GM12864 (cell line): ENCODE measurements around the gene C9.
"Not testable (repeated sequence)": the region's sequence is repeated elsewhere in the genome, so short reads cannot be mapped to it uniquely, and the experiment has no call there.

ENCODE experiments used
- DNase-seq: peaks from one replicate; pipeline ENCODE4 v3.0.0-alpha.2; 2011; ENCODE audit warnings: low read depth
- H3K4me3 ChIP-seq: 2 replicates; pipeline ENCODE4 v1.5.1; 2011; ENCODE audit warnings: mild to moderate bottlenecking, low read depth, low read length, control low read depth
- TF ChIP-seq, protein P1 (sequence below): IDR thresholded peaks from 2 replicates; pipeline ENCODE4 v1.5.1; 2011; ENCODE audit warnings: low read depth, mild to moderate bottlenecking, moderate library complexity, low read length, control low read depth, inconsistent platforms; ENCODE audit errors: missing control alignments

Gene C9

DNA sequence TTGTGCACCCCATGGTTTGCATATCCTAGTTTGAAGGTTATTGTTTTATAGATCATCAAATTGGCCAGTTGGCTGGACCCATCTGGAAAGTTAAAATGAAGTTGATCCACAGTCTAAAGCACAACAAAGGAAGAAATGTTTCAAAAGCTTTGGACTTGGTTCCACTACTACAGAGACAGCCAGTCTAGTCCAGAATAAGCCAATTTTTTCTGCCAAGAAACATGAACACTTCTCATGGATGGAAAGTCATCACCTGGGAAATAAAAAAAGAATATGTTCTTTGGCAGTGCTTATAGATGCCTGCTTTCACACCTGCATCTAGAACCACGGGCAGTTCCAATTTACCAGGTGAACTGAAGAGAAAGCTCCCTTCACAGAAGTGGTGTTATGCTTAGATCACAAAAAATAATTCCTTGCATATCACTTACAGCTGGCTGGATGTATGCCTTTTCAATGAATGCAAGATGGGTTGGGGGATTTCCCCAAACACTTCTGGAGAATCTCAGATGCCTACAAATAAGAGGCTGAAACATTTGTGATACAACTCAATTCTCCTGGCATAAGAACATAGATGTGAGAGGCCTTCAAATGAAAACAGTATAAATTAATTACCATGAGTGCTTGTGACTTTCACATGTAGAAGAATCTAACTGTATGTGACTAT is 26.9 kb downstream of the C9 start:
- no peak for DNase-seq
- TF ChIP-seq, protein P1, sequence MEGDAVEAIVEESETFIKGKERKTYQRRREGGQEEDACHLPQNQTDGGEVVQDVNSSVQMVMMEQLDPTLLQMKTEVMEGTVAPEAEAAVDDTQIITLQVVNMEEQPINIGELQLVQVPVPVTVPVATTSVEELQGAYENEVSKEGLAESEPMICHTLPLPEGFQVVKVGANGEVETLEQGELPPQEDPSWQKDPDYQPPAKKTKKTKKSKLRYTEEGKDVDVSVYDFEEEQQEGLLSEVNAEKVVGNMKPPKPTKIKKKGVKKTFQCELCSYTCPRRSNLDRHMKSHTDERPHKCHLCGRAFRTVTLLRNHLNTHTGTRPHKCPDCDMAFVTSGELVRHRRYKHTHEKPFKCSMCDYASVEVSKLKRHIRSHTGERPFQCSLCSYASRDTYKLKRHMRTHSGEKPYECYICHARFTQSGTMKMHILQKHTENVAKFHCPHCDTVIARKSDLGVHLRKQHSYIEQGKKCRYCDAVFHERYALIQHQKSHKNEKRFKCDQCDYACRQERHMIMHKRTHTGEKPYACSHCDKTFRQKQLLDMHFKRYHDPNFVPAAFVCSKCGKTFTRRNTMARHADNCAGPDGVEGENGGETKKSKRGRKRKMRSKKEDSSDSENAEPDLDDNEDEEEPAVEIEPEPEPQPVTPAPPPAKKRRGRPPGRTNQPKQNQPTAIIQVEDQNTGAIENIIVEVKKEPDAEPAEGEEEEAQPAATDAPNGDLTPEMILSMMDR, result no peak
- H3K4me3 ChIP-seq, result no peak overlapping the region

DNA sequence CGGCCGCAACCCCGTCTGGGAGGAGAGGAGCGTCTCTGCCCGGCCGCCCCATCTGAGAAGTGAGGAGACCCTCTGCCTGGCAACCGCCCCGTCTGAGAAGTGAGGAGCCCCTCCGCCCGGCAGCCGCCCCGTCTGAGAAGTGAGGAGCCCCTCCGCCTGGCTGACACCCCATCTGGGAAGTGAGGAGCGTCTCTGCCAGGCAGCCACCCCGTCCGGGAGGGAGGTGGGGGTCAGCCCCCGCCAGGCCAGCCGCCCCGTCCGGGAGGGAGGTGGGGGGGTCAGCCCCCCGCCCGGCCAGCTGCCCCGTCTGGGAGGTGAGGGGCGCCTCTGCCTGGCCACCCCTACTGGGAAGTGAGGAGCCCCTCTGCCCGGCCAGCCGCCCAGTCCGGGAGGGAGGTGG is 30.0 kb downstream of the C9 start:
- not testable (repeated sequence) for DNase-seq, H3K4me3 ChIP-seq

DNA sequence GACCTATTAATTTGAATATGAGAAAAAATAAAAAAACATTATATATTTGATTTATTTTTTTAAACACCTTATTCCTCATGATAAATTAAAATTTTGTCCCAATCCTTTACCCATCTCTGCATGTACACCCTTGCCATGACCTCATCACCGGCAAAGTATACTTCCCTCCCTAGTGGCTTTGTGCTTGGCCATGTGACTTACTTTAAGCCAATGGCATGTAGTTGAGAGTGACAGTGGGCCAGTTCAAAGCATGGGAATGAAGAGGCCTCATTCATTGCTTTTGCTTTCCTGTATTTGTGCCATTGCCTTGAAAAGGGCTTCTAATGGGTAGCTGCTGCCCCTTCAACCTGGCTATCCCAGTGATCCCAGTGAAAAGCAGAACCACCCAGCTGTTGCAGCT is 31.2 kb downstream of the C9 start:
- H3K4me3 ChIP-seq, result no peak overlapping the region
- TF ChIP-seq, protein P1, result no peak
- DNase-seq, result no peak

DNA sequence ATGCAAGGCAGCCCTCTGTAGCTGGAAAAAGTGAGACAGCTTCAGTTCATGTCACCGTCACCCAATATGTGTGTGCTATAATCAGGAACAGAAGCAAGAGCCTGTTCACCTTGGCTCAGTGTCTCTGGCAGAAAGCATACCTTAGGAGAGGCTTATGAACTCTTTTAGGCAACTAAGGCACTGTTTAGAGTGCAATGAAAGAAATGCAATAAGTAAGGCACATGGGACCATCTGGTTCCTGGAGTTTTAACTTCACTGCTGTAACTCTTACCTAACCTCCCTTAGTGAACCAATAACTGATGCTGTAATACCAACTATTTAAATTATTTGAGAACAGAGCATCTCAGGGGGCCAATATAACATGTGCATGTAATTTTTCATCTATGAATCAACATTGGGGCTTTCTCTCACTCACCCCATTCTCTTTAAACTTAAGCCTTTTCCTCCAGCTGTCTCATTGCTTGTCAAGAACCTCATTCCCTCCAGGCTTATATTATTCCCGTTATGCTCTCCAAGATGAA is 32.4 kb downstream of the C9 start:
- no peak overlapping the region for H3K4me3 ChIP-seq
- TF ChIP-seq, protein P1, result no peak
- DNase-seq, result no peak

DNA sequence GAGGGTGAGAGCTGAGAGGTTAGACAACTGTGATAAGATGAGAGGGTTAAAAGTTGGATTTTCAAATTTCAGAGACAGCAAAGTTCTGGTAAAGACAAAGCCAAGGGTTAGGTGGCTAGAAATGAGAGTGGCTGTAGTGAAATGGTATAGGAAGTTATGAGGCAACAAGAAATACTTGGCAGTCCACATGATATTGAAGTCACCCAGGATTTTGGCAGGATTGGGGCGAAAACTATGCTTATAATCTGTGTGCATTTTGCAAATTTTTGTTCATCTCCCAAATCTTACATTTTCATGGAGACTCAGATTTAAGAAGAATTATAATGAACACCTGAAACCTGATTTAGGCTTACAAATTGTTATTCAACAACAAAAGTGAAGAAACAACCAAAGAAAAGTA is 35.6 kb downstream of the C9 start:
- TF ChIP-seq, protein P1, result no peak
- no peak for DNase-seq
- no peak overlapping the region for H3K4me3 ChIP-seq

DNA sequence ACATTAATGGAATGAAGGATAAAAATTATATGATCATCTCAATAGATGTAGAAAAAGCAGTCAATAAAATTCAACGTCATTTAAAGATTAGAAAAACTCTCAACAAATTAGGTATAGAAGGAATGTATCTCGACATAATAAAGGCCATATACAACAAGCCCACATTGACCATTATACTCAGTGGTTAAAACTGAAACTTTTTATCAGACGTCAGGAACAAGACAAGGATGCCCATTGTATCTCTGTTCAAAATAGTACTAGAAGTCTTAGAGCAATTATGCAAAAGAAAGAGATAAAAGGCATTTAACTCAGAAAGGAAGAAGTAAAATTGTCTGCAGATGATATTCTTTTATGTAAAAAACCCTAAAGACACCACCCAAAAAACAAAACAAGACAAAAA is 40.8 kb downstream of the C9 start:
- no peak for DNase-seq
- H3K4me3 ChIP-seq, result no peak overlapping the region
- TF ChIP-seq, protein P1, result no peak

DNA sequence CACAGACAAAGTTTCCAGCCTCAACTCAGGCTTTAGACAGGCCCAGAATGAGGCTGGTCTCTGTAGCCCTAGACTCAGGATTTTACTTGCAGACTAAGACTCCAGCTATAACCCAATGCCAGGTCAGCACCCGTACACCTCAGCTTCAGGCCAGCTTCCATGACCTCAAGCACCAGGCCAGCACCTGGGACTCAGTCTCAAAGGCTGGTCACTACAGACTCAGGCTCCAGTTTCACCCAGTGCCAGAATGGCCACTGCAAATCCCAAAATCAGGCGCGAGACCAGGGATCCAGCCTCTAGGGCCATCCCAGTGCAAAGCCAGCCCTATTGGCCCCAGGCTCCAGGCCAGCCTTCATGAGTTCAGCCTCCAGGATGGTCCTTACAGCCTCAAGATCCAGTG is 44.9 kb downstream of the C9 start:
- TF ChIP-seq, protein P1, result no peak
- no peak overlapping the region for H3K4me3 ChIP-seq
- no peak for DNase-seq

DNA sequence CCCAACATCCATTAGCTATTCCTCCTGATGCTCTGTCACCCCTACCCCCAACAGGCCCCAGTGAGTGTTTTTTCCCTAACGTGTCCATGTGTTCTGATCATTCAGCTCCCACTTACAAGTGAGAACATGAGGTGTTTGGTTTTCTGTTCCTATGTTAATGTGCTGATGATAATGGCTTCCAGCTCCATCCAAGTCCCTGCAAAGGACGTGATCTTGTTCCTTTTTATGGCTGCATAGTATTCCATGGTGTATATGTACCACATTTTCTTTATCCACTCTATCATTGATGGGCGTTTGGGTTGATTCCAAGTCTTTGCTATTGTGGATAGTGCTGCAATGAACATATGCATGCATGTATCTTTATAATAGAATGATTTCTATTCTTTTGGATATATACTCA is 47.8 kb downstream of the C9 start:
- not testable (repeated sequence) for DNase-seq, H3K4me3 ChIP-seq
